ENCODE measurements around the gene FAM3D. TPM values are rescaled to one million over a fixed set of nuclear protein-coding genes. Genes with fewer than 3 reads are reported as not detected.

FAM3D gene
- total and polyA plus RNA-seq, 9 of the 15 experiments (the other 6 are each of a cell fraction or from before 2014, with no cell fraction given), result not detected

GRCh38 chr3:58668247-58668646 lies 1.7 kb upstream of the FAM3D start (continued):
- TF ChIP-seq GABPA (tag; conservative IDR thresholded peaks at IDR 0.05; ENCODE audit: low read depth) (no peak), KLF1 (tag; IDR thresholded peaks at IDR 0.05) (no peak), STAG1 (CRISPR knock-in tag; IDR thresholded peaks at IDR 0.05; ENCODE audit: borderline replicate concordance) (no peak), XRCC5 (IDR thresholded peaks at IDR 0.05; ENCODE audit: low read depth, low read length) (no peak), SNRNP70 (optimal IDR thresholded peaks at IDR 0.05; ENCODE audit: low read depth, low read length) (no peak), CSDE1 (IDR thresholded peaks at IDR 0.05) (no peak), XRCC3 (IDR thresholded peaks at IDR 0.05) (no peak), GTF2E2 (tag; IDR thresholded peaks at IDR 0.05) (no peak), FOXJ2 (tag; IDR thresholded peaks at IDR 0.05) (no peak), CHD1 (IDR thresholded peaks at IDR 0.05; ENCODE audit: low read length) (no peak)
- TF ChIP-seq, protein P1, sequence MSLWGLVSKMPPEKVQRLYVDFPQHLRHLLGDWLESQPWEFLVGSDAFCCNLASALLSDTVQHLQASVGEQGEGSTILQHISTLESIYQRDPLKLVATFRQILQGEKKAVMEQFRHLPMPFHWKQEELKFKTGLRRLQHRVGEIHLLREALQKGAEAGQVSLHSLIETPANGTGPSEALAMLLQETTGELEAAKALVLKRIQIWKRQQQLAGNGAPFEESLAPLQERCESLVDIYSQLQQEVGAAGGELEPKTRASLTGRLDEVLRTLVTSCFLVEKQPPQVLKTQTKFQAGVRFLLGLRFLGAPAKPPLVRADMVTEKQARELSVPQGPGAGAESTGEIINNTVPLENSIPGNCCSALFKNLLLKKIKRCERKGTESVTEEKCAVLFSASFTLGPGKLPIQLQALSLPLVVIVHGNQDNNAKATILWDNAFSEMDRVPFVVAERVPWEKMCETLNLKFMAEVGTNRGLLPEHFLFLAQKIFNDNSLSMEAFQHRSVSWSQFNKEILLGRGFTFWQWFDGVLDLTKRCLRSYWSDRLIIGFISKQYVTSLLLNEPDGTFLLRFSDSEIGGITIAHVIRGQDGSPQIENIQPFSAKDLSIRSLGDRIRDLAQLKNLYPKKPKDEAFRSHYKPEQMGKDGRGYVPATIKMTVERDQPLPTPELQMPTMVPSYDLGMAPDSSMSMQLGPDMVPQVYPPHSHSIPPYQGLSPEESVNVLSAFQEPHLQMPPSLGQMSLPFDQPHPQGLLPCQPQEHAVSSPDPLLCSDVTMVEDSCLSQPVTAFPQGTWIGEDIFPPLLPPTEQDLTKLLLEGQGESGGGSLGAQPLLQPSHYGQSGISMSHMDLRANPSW (CRISPR knock-in tag; IDR thresholded peaks at IDR 0.05), result no peak

Measured in K562 (cell line).